GM10266 (cell line): ENCODE data around the gene CCDC149.
"Not testable (repeated sequence)": the region's sequence is repeated elsewhere in the genome, so short reads cannot be mapped to it uniquely, and the experiment has no call there.

Experiments used
- DNase-seq: peaks from one replicate; pipeline ENCODE4 v3.0.0; 2012; ENCODE audit errors: extremely low spot score
- TF ChIP-seq, protein P1 (sequence below): IDR thresholded peaks from 2 replicates; pipeline ENCODE4 v1.5.1; 2012; ENCODE audit warnings: mild to moderate bottlenecking, low read depth; ENCODE audit not compliant: control insufficient read depth, insufficient read depth; ENCODE audit errors: missing control alignments

CCDC149 gene

DNA sequence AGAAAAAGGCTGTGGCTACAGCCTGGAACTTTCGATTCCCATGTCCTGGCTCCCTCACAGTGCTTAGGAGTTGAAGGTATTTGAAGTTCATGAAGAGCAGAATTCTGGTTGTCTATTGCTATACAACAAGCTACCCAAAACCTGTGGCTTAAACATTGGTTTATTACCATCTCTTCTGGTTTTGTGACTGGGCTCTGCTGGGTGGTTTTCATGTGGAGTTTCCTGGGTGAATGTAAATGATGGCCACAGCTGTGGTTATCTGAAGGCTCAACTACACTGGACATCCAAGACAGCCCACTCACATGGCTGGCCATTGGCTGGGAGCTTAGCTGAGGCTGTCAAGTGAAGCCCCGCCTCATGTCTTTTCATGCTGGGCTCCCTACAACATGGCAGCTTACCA lies 7.2 kb upstream of the CCDC149 start:
- TF ChIP-seq, protein P1, sequence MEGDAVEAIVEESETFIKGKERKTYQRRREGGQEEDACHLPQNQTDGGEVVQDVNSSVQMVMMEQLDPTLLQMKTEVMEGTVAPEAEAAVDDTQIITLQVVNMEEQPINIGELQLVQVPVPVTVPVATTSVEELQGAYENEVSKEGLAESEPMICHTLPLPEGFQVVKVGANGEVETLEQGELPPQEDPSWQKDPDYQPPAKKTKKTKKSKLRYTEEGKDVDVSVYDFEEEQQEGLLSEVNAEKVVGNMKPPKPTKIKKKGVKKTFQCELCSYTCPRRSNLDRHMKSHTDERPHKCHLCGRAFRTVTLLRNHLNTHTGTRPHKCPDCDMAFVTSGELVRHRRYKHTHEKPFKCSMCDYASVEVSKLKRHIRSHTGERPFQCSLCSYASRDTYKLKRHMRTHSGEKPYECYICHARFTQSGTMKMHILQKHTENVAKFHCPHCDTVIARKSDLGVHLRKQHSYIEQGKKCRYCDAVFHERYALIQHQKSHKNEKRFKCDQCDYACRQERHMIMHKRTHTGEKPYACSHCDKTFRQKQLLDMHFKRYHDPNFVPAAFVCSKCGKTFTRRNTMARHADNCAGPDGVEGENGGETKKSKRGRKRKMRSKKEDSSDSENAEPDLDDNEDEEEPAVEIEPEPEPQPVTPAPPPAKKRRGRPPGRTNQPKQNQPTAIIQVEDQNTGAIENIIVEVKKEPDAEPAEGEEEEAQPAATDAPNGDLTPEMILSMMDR: no peak

DNA sequence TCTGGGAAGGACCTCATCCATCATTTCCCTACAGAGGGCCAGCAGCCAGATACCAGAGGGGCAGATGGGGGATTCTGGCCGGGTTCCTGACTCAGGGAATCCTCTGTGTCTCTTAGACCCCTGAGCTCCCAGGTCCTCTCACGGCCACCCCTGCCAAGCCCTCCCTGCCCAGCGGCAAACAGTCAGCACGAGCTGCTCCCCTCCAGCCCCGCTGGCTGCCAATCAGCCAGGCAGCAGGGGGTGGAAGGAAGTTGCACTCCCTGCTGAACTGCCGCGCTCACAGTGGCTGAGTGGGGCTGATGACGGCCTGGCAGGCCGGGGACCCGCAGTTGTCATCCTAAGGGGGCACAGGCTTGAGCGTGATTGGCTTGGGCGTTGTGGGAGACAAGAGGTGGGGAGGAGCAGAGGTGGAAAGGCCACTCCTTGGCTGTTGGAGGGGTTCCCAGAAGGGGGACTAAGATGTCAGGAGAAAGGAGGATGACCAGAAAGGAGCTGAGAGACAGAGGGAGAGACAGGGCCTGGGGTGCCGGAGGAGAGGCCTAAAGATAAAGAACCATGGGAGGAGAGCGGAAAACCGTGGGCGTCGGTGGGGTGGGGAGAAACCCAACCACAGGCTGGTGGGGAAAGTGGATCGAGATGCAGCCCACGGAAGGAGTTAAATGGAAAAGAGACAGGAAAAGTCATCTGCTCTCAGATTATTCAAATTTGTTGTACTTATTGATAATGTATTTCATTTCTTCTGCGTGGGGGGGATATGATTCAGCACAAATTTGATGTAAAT lies 4.4 kb upstream of the CCDC149 start:
- no peak for DNase-seq
- TF ChIP-seq, protein P1: no peak

More for the DNA sequence above, 7.2 kb upstream of the CCDC149 start:
- DNase-seq: no peak

DNA sequence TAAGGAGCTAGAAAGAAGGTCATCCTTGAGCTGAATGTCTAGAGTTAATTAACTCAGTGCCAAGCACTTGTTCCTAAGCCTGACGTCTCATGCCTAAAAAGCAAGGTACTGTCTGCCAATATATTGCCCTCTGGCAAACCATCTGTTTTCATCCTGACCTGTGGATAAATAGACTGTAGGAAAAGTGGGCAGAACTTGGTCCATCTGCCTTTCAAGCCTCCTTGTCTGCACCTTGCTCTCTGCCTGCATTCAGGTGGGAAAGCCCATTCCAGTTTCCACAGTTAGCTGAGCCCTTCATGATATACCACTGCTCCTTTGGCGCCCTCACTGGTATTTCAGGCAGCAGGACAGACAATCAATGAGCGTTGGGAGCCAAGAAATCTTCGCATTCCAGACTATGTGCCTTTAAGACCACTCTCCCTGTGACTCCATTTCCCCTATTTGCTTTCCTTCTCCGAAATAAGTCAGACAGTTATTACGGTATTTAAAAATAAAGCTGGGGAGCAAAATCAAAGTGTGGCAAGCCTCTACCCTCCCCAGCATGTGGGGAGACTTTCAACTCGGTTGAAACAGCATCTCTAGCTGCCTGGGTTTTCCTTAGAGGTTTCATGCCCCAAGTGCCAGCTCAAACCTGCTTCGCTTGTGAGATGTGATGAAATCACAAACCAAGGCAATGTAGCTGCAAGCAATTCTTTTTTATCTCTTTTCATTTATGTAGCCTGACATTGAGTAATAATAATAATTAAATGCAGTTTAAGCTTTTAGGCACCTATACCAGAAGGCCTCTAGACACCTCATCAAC lies 2.5 kb upstream of the CCDC149 start:
- DNase-seq: no peak
- TF ChIP-seq, protein P1: no peak

DNA sequence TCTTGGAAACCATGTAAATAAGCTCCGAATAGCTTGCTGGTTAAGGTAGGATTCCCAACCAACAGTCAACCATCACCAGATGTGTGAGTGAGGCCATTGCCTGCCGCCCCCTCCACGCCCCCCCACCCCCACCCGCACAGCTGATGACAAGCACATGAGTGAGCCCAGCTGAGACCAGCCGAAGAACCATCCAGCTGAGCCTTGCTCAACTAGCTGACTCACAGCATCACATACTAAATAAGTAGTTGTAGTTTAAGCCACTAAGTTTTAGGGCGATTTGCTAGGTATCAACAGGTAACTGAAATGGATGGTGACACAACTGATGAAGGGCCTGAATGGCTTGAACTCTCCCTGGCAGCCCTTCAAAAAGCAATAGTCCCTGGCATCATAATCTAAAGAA lies 1.6 kb upstream of the CCDC149 start:
- DNase-seq: no peak
- TF ChIP-seq, protein P1: no peak

DNA sequence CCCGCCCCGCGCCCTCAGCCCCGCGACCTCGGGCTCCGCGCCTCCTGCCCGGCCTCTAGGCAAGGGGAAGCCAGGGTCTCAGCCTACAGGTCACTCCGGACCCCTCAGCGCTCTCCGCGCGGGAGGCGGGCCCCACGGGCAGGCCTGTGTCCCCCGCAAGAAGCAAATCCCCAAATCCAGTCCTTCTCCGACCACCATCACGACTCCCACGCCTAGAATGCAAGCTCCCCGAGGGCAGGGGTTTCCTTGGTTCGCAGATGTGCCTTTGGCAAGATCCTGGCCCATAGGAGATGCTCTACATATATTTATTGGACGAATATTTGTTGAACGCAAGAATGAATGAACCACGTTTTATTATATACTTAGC lies 260 bp upstream of the CCDC149 start:
- DNase-seq: no peak
- TF ChIP-seq, protein P1: no peak

DNA sequence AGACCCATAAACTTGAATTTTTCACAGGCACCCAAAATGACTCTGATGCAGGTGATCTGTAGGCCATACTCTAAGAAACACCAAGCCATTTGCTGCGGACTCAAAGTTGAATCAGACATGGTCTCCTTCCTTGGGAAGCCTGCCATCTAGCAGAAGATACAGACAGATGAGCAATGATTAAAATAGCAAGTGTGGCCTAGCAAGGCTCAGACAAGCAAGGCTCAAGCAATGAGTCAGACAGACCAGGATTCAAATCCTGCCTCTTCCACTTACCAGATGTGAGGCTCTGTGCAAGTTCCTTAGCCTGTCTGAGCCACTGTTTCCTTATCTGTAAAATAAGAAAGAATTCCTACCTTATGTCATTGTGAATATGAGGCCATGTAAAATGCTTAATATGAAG lies 2.3 kb downstream of the CCDC149 start:
- no peak for DNase-seq
- TF ChIP-seq, protein P1: no peak

DNA sequence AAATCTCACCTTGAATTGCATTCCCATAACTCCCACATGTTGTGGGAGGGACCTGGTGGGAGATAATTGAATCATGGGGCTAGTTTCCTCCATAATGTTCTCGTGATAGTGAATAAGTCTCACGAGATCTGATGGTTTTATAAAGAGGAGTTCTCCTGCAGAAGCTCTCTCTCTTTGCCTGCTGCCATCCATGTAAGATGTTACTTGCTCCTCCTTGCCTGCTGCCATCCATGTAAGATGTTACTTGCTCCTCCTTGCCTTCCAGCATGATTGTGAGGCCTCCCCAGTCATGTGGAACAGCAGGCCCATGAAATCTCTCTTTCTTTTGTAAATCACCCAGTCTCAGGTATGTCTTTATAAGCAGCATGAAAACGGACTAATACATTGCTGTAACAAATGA lies 3.2 kb downstream of the CCDC149 start:
- not testable (repeated sequence) for DNase-seq

DNA sequence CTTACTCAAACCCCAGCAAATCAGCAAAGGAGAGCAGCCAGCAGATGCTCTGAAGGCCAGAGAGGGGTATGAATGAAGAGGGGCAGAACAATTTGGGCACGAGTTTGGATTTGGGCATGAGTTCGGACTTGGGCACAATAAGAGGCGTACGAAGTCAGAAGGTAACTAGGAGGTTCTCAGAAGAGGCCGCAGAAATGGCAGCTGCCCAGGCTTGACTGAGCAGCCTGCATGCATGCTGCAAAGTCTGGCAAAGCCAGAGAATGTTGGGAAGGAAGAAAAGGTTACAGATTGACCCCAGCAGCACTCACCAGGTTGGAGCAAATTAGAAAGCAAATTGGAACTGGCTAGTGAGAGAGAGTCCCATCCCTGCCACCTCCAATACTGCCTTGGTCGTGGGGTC lies 15.2 kb downstream of the CCDC149 start:
- TF ChIP-seq, protein P1: no peak
- no peak for DNase-seq
